ENCODE results near the gene TMSB10.

The TMSB10 gene

GRCh38 chr2:84946204-84947009 is 41.0 kb downstream of the TMSB10 start:
- DNase-seq (ENCODE audit: extremely low read depth, low read depth): no peak
- H3K4me3 ChIP-seq (replicated peaks; ENCODE audit: low read depth, low read length): no peak overlapping the region

GRCh38 chr2:84947010-84947593 is 41.6 kb downstream of the TMSB10 start:
- TF ChIP-seq CTCF (IDR thresholded peaks at IDR 0.05; ENCODE audit: low read depth, low read length, missing control alignments): no peak
- no peak overlapping the region for H3K4me3 ChIP-seq (replicated peaks; ENCODE audit: low read depth, low read length)
- no peak for DNase-seq (ENCODE audit: extremely low read depth, low read depth)

More at GRCh38 chr2:84946204-84947009, 41.0 kb downstream of the TMSB10 start:
- no peak for TF ChIP-seq CTCF (IDR thresholded peaks at IDR 0.05; ENCODE audit: low read depth, low read length, missing control alignments)

- no peak for TF ChIP-seq CTCF (IDR thresholded peaks at IDR 0.05; ENCODE audit: low read depth, low read length, missing control alignments)
- no peak overlapping the region for H3K4me3 ChIP-seq (replicated peaks; ENCODE audit: low read depth, low read length)
- no peak for DNase-seq (ENCODE audit: extremely low read depth, low read depth)
These were observed 48.1 kb downstream of the TMSB10 start for GRCh38 chr2:84953535-84953934.

GRCh38 chr2:84954329-84954728 is 48.9 kb downstream of the TMSB10 start:
- no peak for TF ChIP-seq CTCF (IDR thresholded peaks at IDR 0.05; ENCODE audit: low read depth, low read length, missing control alignments)
- no peak overlapping the region for H3K4me3 ChIP-seq (replicated peaks; ENCODE audit: low read depth, low read length)
- no peak for DNase-seq (ENCODE audit: extremely low read depth, low read depth)

Data from HFF-Myc (cell line).